HG03064 (cell line): Measurements from ENCODE around the gene IQCH.

Experiments
- ATAC-seq: cut with Tn5 transposase; IDR thresholded peaks from one replicate; pipeline ENCODE4 v1.9.1; 2021; ENCODE audit warnings: low read depth; ENCODE audit not compliant: unreplicated experiment

IQCH gene

DNA sequence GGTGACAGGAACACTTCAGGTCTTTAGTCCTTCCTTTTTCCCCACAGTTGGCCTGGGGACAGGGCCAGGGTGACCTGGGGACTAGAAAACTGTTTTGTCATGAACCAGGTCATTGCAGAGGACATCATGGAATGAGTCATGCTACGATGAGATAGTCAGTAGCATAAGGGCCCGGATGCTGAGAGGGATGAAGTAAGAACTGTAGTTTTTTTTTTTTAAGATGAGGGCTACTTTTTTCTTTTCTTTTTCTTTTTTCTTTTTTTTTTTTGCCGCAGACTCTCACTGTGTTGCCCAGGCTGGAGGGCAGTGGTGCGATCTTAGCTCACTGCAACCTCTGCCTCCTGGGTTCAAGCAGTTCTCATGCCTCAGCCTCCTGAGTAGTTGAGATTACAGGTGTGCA lies 295.9 kb downstream of the IQCH start:
- no peak for ATAC-seq

GRCh38 chr15:67551207-67551743 lies 296.7 kb downstream of the IQCH start:
- ATAC-seq: no peak
